Memory B cell (primary cell): ENCODE results near the gene DYNC1LI2.
A peak's percentile ranks its signal among the peaks of the same experiment; 100 is the strongest.
"Not testable (repeated sequence)": the region's sequence is repeated elsewhere in the genome, so short reads cannot be mapped to it uniquely, and the experiment has no call there.

Experiments used
- ATAC-seq: fragments of 150-1000 bp; cut with Tn5 transposase; 2 replicates; pipeline ENCODE4 v1.10.0; 2021; ENCODE audit warnings: low read depth, mild to moderate bottlenecking, moderate library complexity
- DNase-seq, 2 donors: peaks; one replicate each; pipeline ENCODE4 v3.0.0; 2022; ENCODE audit warnings: low spot score in 2 of 2
- H3K27ac Mint-ChIP-seq: one replicate; pipeline ENCODE4 v1.8.0; 2022; ENCODE audit warnings: mild to moderate bottlenecking, moderate library complexity, mixed read lengths
- H3K27me3 Mint-ChIP-seq: one replicate; pipeline ENCODE4 v1.8.0; 2022; ENCODE audit warnings: mixed read lengths
- H3K36me3 Mint-ChIP-seq: one replicate; pipeline ENCODE4 v1.8.0; 2022; ENCODE audit warnings: mild to moderate bottlenecking, mixed read lengths
- H3K4me1 Mint-ChIP-seq: one replicate; pipeline ENCODE4 v1.8.0; 2022; ENCODE audit warnings: mixed read lengths
- H3K4me3 Mint-ChIP-seq: one replicate; pipeline ENCODE4 v1.8.0; 2022; ENCODE audit warnings: mild to moderate bottlenecking, moderate library complexity, mixed read lengths
- H3K9me3 Mint-ChIP-seq: one replicate; pipeline ENCODE4 v1.8.0; 2022; ENCODE audit warnings: mixed read lengths

Gene DYNC1LI2

GRCh38 chr16:66696669-66697630 is 54.5 kb downstream of the DYNC1LI2 start, which contains the start of gene CMTM4:
TSS of gene CMTM4 (minus strand) at chr16:66696743. CDS start at chr16:66696525, 218 bp downstream.
- ATAC-seq, result peak; percentile 92
- peak; percentile 65 to 75 for DNase-seq
- no peaks in the 10 kb centered on the region for H3K9me3 Mint-ChIP-seq
- H3K4me3 Mint-ChIP-seq, result peak within 1 kb of the TSS; percentile 84
- no peaks in the 10 kb centered on the region for H3K36me3 Mint-ChIP-seq
- no peak within 1 kb of the TSS for H3K27ac Mint-ChIP-seq
- peaks cover 7% of the 10 kb centered on the region for H3K27me3 Mint-ChIP-seq
- H3K4me1 Mint-ChIP-seq, result peaks cover 8% of the 10 kb centered on the region

- peak; percentile 18 to 46 for DNase-seq
- Mint-ChIP-seq H3K9me3 (no peaks in the 10 kb centered on the region), H3K27me3 (peaks cover 7% of the 10 kb centered on the region), H3K27ac (no peak overlapping the region), H3K36me3 (no peaks in the 10 kb centered on the region), H3K4me3 (peak overlapping the region; percentile 84), H3K4me1 (peaks cover 8% of the 10 kb centered on the region)
- peak; percentile 44 for ATAC-seq
Measured at GRCh38 chr16:66695935-66696668, 55.3 kb downstream of the DYNC1LI2 start.

GRCh38 chr16:66695471-66695934 is 55.9 kb downstream of the DYNC1LI2 start:
- no peak overlapping the region for H3K27ac Mint-ChIP-seq
- H3K27me3 Mint-ChIP-seq, result peaks cover 7% of the 10 kb centered on the region
- no peaks in the 10 kb centered on the region for H3K36me3 Mint-ChIP-seq
- peaks cover 6% of the 10 kb centered on the region for H3K4me1 Mint-ChIP-seq
- DNase-seq (peak in 1 of 2 donors; percentile 9), ATAC-seq (no peak)
- H3K4me3 Mint-ChIP-seq, result peak overlapping the region; percentile 84
- no peaks in the 10 kb centered on the region for H3K9me3 Mint-ChIP-seq

- no peak for ATAC-seq
- Mint-ChIP-seq H3K4me1 (peaks cover 6% of the 10 kb centered on the region), H3K9me3 (no peaks in the 10 kb centered on the region), H3K4me3 (no peak overlapping the region), H3K27me3 (peaks cover 10% of the 10 kb centered on the region), H3K36me3 (no peaks in the 10 kb centered on the region), H3K27ac (no peak overlapping the region)
- no peak for DNase-seq
Measured at GRCh38 chr16:66693149-66693548, 58.3 kb downstream of the DYNC1LI2 start.

- DNase-seq (no peak), ATAC-seq (no peak)
- H3K4me3 Mint-ChIP-seq, result no peak overlapping the region
- no peaks in the 10 kb centered on the region for H3K9me3 Mint-ChIP-seq
- H3K36me3 Mint-ChIP-seq, result no peaks in the 10 kb centered on the region
- H3K4me1 Mint-ChIP-seq, result peaks cover 6% of the 10 kb centered on the region
- peaks cover 10% of the 10 kb centered on the region for H3K27me3 Mint-ChIP-seq
- H3K27ac Mint-ChIP-seq, result no peak overlapping the region
Measured at GRCh38 chr16:66692341-66692740, 59.1 kb downstream of the DYNC1LI2 start.

GRCh38 chr16:66691234-66691633 is 60.2 kb downstream of the DYNC1LI2 start:
- H3K27me3 Mint-ChIP-seq, result peaks cover 10% of the 10 kb centered on the region
- H3K4me3 Mint-ChIP-seq, result no peak overlapping the region
- H3K4me1 Mint-ChIP-seq, result peaks cover 6% of the 10 kb centered on the region
- no peak overlapping the region for H3K27ac Mint-ChIP-seq
- H3K36me3 Mint-ChIP-seq, result no peaks in the 10 kb centered on the region
- DNase-seq (no peak), ATAC-seq (no peak)
- no peaks in the 10 kb centered on the region for H3K9me3 Mint-ChIP-seq

GRCh38 chr16:66690106-66690847 is 61.1 kb downstream of the DYNC1LI2 start:
- no peak overlapping the region for H3K4me3 Mint-ChIP-seq
- peaks cover 10% of the 10 kb centered on the region for H3K27me3 Mint-ChIP-seq
- H3K9me3 Mint-ChIP-seq, result no peaks in the 10 kb centered on the region
- ATAC-seq (no peak), DNase-seq (no peak)
- no peaks in the 10 kb centered on the region for H3K4me1 Mint-ChIP-seq
- H3K27ac Mint-ChIP-seq, result no peak overlapping the region
- no peaks in the 10 kb centered on the region for H3K36me3 Mint-ChIP-seq

- H3K4me3 Mint-ChIP-seq, result no peak overlapping the region
- no peak for DNase-seq
- no peaks in the 10 kb centered on the region for H3K36me3 Mint-ChIP-seq
Measured at GRCh38 chr16:66689282-66689681, 62.1 kb downstream of the DYNC1LI2 start.

GRCh38 chr16:66687906-66688625 is 63.3 kb downstream of the DYNC1LI2 start:
- H3K4me3 Mint-ChIP-seq, result no peak overlapping the region
- DNase-seq, result no peak
- H3K9me3 Mint-ChIP-seq, result no peaks in the 10 kb centered on the region
- no peaks in the 10 kb centered on the region for H3K36me3 Mint-ChIP-seq
- peaks cover 7% of the 10 kb centered on the region for H3K27me3 Mint-ChIP-seq
- ATAC-seq, result no peak
- H3K4me1 Mint-ChIP-seq, result no peaks in the 10 kb centered on the region
- no peak overlapping the region for H3K27ac Mint-ChIP-seq

More at GRCh38 chr16:66689282-66689681, 62.1 kb downstream of the DYNC1LI2 start:
- Mint-ChIP-seq H3K4me1 (no peaks in the 10 kb centered on the region), H3K27me3 (peaks cover 9% of the 10 kb centered on the region), H3K9me3 (no peaks in the 10 kb centered on the region), H3K27ac (no peak overlapping the region)
- no peak for ATAC-seq

- not testable (repeated sequence) for ATAC-seq, H3K27ac Mint-ChIP-seq, H3K27me3 Mint-ChIP-seq, H3K36me3 Mint-ChIP-seq, H3K4me3 Mint-ChIP-seq, H3K9me3 Mint-ChIP-seq, DNase-seq, H3K4me1 Mint-ChIP-seq
Measured at GRCh38 chr16:66685501-66686115, 65.8 kb downstream of the DYNC1LI2 start.

GRCh38 chr16:66682271-66682670 is 69.1 kb downstream of the DYNC1LI2 start:
- H3K27ac Mint-ChIP-seq, result no peak overlapping the region
- peaks cover 2% of the 10 kb centered on the region for H3K9me3 Mint-ChIP-seq
- H3K27me3 Mint-ChIP-seq, result peaks cover 6% of the 10 kb centered on the region
- DNase-seq (no peak), ATAC-seq (no peak)
- H3K36me3 Mint-ChIP-seq, result no peaks in the 10 kb centered on the region
- H3K4me1 Mint-ChIP-seq, result no peaks in the 10 kb centered on the region
- no peak overlapping the region for H3K4me3 Mint-ChIP-seq

- Mint-ChIP-seq H3K27ac (no peak overlapping the region), H3K36me3 (no peaks in the 10 kb centered on the region), H3K9me3 (peaks cover 2% of the 10 kb centered on the region), H3K4me1 (no peaks in the 10 kb centered on the region), H3K4me3 (no peak overlapping the region), H3K27me3 (peaks cover 6% of the 10 kb centered on the region)
- DNase-seq (no peak), ATAC-seq (no peak)
Measured at GRCh38 chr16:66681676-66682075, 69.7 kb downstream of the DYNC1LI2 start.

- H3K4me1 Mint-ChIP-seq, result no peaks in the 10 kb centered on the region
- H3K27ac Mint-ChIP-seq, result no peak overlapping the region
- DNase-seq (no peak), ATAC-seq (no peak)
- H3K4me3 Mint-ChIP-seq, result no peak overlapping the region
- H3K27me3 Mint-ChIP-seq, result peaks cover 5% of the 10 kb centered on the region
- no peaks in the 10 kb centered on the region for H3K36me3 Mint-ChIP-seq
- H3K9me3 Mint-ChIP-seq, result peaks cover 2% of the 10 kb centered on the region
Measured at GRCh38 chr16:66678337-66678736, 73.1 kb downstream of the DYNC1LI2 start.
